WTC11 (cell line): Measurements from ENCODE around the gene GRIA2. TPM values are rescaled to one million over a fixed set of nuclear protein-coding genes. Genes with fewer than 3 reads are reported as not detected.

Experiments used
- ATAC-seq: fragments of 200-7000 bp; cut with Tn5 transposase; 2 replicates; pipeline ENCODE4 v1.10.0; 2021; ENCODE audit warnings: mild to moderate bottlenecking, moderate library complexity
- CTCF ChIA-PET: fragments of 300-600 bp; sonication (Branson Sonifier 250); formaldehyde crosslinking; loops from one replicate; lab custom pipeline; 2021; ENCODE audit warnings: antibody characterized with exemption; lab: Charles Lee
- POLR2A ChIA-PET: fragments of 350-600 bp; sonication (Branson Sonifier 250); formaldehyde crosslinking; loops from one replicate; lab custom pipeline; 2021; ENCODE audit warnings: antibody characterized with exemption; lab: Charles Lee
- DNase-seq: peaks from one replicate; pipeline ENCODE4 v3.0.0; 2021; ENCODE audit warnings: low spot score
- H3K27ac Mint-ChIP-seq: 2 replicates; pipeline ENCODE4 v1.8.0; 2021; ENCODE audit warnings: mixed read lengths
- H3K27me3 Mint-ChIP-seq: 2 replicates; pipeline ENCODE4 v1.8.0; 2021; ENCODE audit warnings: low read depth, mild to moderate bottlenecking, moderate library complexity, mixed read lengths
- H3K36me3 Mint-ChIP-seq: 2 replicates; pipeline ENCODE4 v1.8.0; 2021; ENCODE audit warnings: mixed read lengths
- H3K4me1 Mint-ChIP-seq: 2 replicates; pipeline ENCODE4 v1.8.0; 2022; ENCODE audit warnings: mixed read lengths
- H3K4me3 Mint-ChIP-seq: 2 replicates; pipeline ENCODE4 v1.8.0; 2021; ENCODE audit warnings: mild to moderate bottlenecking, moderate library complexity, mixed read lengths
- H3K9me3 Mint-ChIP-seq: 2 replicates; pipeline ENCODE4 v1.8.0; 2021; ENCODE audit warnings: mixed read lengths
- ATF1 ChIP-seq: sonication (generic); formaldehyde crosslinking; IDR thresholded peaks from 2 replicates; pipeline ENCODE4 v1.8.1; 2023; ENCODE audit warnings: mild to moderate bottlenecking, moderate library complexity, missing genetic modification reagents
- CBFB ChIP-seq: sonication (generic); formaldehyde crosslinking; IDR thresholded peaks from 2 replicates; pipeline ENCODE4 v1.8.1; 2022; ENCODE audit warnings: mild to moderate bottlenecking, low read depth, missing genetic modification reagents
- CREM ChIP-seq: sonication (generic); formaldehyde crosslinking; IDR thresholded peaks from 2 replicates; pipeline ENCODE4 v1.8.1; 2022; ENCODE audit warnings: mild to moderate bottlenecking, missing genetic modification reagents, moderate library complexity
- ESRRA ChIP-seq: sonication (generic); formaldehyde crosslinking; IDR thresholded peaks from 2 replicates; pipeline ENCODE4 v1.8.1; 2022; ENCODE audit warnings: mild to moderate bottlenecking, missing genetic modification reagents, borderline replicate concordance
- ETV6 ChIP-seq: sonication (generic); formaldehyde crosslinking; IDR thresholded peaks from 2 replicates; pipeline ENCODE4 v1.8.1; 2022; ENCODE audit warnings: mild to moderate bottlenecking, missing genetic modification reagents
- FOXJ3 ChIP-seq: sonication (generic); formaldehyde crosslinking; IDR thresholded peaks from 2 replicates; pipeline ENCODE4 v1.9.0; 2021; ENCODE audit warnings: missing genetic modification reagents, mild to moderate bottlenecking, borderline replicate concordance
- JAZF1 ChIP-seq: fragments of 250-450 bp; sonication (Bioruptor Pico); IDR thresholded peaks from 2 replicates; pipeline ENCODE4 v1.9.0; 2021; ENCODE audit warnings: moderate library complexity, mild to moderate bottlenecking, inconsistent platforms
- KAT7 ChIP-seq: sonication (generic); formaldehyde crosslinking; IDR thresholded peaks from 2 replicates; pipeline ENCODE4 v1.8.1; 2023; ENCODE audit warnings: missing genetic modification reagents, mild to moderate bottlenecking, borderline replicate concordance
- NFATC4 ChIP-seq: fragments of 250-450 bp; sonication (Bioruptor Pico); IDR thresholded peaks from 2 replicates; pipeline ENCODE4 v1.9.0; 2021; ENCODE audit warnings: mild to moderate bottlenecking
- NR1H2 ChIP-seq: sonication (generic); formaldehyde crosslinking; IDR thresholded peaks from 2 replicates; pipeline ENCODE4 v1.9.0; 2021; ENCODE audit warnings: mild to moderate bottlenecking, moderate library complexity, missing genetic modification reagents
- RORB ChIP-seq: fragments of 250-450 bp; sonication (Bioruptor Pico); IDR thresholded peaks from 2 replicates; pipeline ENCODE4 v1.9.0; 2021; ENCODE audit warnings: mild to moderate bottlenecking
- SMAD4 ChIP-seq: sonication (generic); formaldehyde crosslinking; IDR thresholded peaks from 2 replicates; pipeline ENCODE4 v1.8.0; 2022; ENCODE audit warnings: mild to moderate bottlenecking, missing genetic modification reagents
- SOX15 ChIP-seq: fragments of 250-450 bp; sonication (Bioruptor Pico); IDR thresholded peaks from 2 replicates; pipeline ENCODE4 v1.9.0; 2021; ENCODE audit warnings: mild to moderate bottlenecking
- total RNA-seq: library from RNA; stranded (reverse); gene quantifications from 3 replicates; pipeline ENCODE4 v1.2.3, GENCODE V29; 2021
- TF ChIP-seq, protein P1 (sequence below): fragments of 250-450 bp; sonication (Bioruptor Pico); IDR thresholded peaks from 2 replicates; pipeline ENCODE4 v1.9.0; 2021; ENCODE audit warnings: mild to moderate bottlenecking
- TF ChIP-seq, protein P2 (sequence below): sonication (generic); formaldehyde crosslinking; IDR thresholded peaks from 2 replicates; pipeline ENCODE4 v1.8.0; 2023; ENCODE audit warnings: mild to moderate bottlenecking, missing genetic modification reagents
- TF ChIP-seq, protein P3 (sequence below): sonication (generic); formaldehyde crosslinking; IDR thresholded peaks from 2 replicates; pipeline ENCODE4 v1.8.0; 2022; ENCODE audit warnings: mild to moderate bottlenecking, missing genetic modification reagents
- TF ChIP-seq, protein P4 (sequence below): fragments of 200-600 bp; IDR thresholded peaks from 2 replicates; pipeline ENCODE4 v1.8.0; 2022; ENCODE audit warnings: antibody characterized with exemption
- TF ChIP-seq, protein P5 (sequence below): sonication (generic); formaldehyde crosslinking; IDR thresholded peaks from 2 replicates; pipeline ENCODE4 v1.8.1; 2022; ENCODE audit warnings: low read depth, mild to moderate bottlenecking, moderate library complexity, missing genetic modification reagents, borderline replicate concordance
- TF ChIP-seq, protein P6 (sequence below): sonication (generic); formaldehyde crosslinking; conservative IDR thresholded peaks from 2 replicates; pipeline ENCODE4 v1.8.1; 2022; ENCODE audit warnings: mild to moderate bottlenecking, missing genetic modification reagents
- TF ChIP-seq, protein P7 (sequence below): sonication (generic); formaldehyde crosslinking; IDR thresholded peaks from 2 replicates; pipeline ENCODE4 v1.8.1; 2023; ENCODE audit warnings: mild to moderate bottlenecking, missing genetic modification reagents, borderline replicate concordance

GRIA2 gene
- total RNA-seq, 1 experiment from 2014 or later, result not detected

DNA sequence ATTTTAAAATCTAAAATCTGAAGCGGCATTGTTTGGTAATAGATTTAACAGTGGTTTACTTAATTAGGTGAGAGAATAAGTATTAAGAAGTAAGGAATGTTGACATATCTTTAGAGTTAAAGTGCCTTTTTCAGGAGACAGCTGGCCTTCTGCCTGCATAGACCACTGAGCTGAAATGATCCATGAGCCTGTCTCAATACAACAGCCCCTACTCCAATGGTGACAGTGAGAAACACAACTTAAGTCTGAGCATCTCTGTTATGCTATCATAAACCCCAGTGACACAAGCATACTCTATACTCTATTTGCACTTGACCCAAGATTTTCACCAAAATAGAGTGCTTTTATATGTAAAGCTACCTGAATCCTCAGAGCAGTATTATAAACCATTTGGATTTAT, 137.9 kb downstream of the GRIA2 start:
- Mint-ChIP-seq H3K27me3 (no peaks in the 10 kb centered on the region), H3K4me3 (no peak overlapping the region), H3K4me1 (peaks cover 22% of the 10 kb centered on the region), H3K9me3 (no peaks in the 10 kb centered on the region)
- POLR2A ChIA-PET, result no interaction called here
- TF ChIP-seq CBFB (no peak), FOXJ3 (CRISPR knock-in tag) (no peak), CREM (no peak), JAZF1 (CRISPR knock-in tag) (no peak), RORB (no peak), KAT7 (no peak), ESRRA (CRISPR knock-in tag) (no peak), NFATC4 (CRISPR knock-in tag) (no peak), ATF1 (CRISPR knock-in tag) (no peak), SOX15 (CRISPR knock-in tag) (no peak), SMAD4 (CRISPR knock-in tag) (no peak)
- TF ChIP-seq, protein P1, sequence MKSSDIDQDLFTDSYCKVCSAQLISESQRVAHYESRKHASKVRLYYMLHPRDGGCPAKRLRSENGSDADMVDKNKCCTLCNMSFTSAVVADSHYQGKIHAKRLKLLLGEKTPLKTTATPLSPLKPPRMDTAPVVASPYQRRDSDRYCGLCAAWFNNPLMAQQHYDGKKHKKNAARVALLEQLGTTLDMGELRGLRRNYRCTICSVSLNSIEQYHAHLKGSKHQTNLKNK, result no peak
- TF ChIP-seq, protein P2, sequence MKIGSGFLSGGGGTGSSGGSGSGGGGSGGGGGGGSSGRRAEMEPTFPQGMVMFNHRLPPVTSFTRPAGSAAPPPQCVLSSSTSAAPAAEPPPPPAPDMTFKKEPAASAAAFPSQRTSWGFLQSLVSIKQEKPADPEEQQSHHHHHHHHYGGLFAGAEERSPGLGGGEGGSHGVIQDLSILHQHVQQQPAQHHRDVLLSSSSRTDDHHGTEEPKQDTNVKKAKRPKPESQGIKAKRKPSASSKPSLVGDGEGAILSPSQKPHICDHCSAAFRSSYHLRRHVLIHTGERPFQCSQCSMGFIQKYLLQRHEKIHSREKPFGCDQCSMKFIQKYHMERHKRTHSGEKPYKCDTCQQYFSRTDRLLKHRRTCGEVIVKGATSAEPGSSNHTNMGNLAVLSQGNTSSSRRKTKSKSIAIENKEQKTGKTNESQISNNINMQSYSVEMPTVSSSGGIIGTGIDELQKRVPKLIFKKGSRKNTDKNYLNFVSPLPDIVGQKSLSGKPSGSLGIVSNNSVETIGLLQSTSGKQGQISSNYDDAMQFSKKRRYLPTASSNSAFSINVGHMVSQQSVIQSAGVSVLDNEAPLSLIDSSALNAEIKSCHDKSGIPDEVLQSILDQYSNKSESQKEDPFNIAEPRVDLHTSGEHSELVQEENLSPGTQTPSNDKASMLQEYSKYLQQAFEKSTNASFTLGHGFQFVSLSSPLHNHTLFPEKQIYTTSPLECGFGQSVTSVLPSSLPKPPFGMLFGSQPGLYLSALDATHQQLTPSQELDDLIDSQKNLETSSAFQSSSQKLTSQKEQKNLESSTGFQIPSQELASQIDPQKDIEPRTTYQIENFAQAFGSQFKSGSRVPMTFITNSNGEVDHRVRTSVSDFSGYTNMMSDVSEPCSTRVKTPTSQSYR (CRISPR knock-in tag), result no peak
- TF ChIP-seq, protein P3, sequence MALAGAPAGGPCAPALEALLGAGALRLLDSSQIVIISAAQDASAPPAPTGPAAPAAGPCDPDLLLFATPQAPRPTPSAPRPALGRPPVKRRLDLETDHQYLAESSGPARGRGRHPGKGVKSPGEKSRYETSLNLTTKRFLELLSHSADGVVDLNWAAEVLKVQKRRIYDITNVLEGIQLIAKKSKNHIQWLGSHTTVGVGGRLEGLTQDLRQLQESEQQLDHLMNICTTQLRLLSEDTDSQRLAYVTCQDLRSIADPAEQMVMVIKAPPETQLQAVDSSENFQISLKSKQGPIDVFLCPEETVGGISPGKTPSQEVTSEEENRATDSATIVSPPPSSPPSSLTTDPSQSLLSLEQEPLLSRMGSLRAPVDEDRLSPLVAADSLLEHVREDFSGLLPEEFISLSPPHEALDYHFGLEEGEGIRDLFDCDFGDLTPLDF (CRISPR knock-in tag), result no peak
- TF ChIP-seq, protein P4, sequence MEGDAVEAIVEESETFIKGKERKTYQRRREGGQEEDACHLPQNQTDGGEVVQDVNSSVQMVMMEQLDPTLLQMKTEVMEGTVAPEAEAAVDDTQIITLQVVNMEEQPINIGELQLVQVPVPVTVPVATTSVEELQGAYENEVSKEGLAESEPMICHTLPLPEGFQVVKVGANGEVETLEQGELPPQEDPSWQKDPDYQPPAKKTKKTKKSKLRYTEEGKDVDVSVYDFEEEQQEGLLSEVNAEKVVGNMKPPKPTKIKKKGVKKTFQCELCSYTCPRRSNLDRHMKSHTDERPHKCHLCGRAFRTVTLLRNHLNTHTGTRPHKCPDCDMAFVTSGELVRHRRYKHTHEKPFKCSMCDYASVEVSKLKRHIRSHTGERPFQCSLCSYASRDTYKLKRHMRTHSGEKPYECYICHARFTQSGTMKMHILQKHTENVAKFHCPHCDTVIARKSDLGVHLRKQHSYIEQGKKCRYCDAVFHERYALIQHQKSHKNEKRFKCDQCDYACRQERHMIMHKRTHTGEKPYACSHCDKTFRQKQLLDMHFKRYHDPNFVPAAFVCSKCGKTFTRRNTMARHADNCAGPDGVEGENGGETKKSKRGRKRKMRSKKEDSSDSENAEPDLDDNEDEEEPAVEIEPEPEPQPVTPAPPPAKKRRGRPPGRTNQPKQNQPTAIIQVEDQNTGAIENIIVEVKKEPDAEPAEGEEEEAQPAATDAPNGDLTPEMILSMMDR, result no peak
- TF ChIP-seq, protein P5, sequence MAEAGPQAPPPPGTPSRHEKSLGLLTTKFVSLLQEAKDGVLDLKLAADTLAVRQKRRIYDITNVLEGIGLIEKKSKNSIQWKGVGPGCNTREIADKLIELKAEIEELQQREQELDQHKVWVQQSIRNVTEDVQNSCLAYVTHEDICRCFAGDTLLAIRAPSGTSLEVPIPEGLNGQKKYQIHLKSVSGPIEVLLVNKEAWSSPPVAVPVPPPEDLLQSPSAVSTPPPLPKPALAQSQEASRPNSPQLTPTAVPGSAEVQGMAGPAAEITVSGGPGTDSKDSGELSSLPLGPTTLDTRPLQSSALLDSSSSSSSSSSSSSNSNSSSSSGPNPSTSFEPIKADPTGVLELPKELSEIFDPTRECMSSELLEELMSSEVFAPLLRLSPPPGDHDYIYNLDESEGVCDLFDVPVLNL (CRISPR knock-in tag), result no peak
- TF ChIP-seq, protein P6, sequence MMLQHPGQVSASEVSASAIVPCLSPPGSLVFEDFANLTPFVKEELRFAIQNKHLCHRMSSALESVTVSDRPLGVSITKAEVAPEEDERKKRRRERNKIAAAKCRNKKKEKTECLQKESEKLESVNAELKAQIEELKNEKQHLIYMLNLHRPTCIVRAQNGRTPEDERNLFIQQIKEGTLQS (CRISPR knock-in tag), result no peak
- TF ChIP-seq, all 79 proteins: peak for 0
- H3K27ac Mint-ChIP-seq, result no peak overlapping the region
- peak; percentile 68 for ATAC-seq
- no peak for DNase-seq
- no peaks in the 10 kb centered on the region for H3K36me3 Mint-ChIP-seq
- CTCF ChIA-PET, result no interaction called here

DNA sequence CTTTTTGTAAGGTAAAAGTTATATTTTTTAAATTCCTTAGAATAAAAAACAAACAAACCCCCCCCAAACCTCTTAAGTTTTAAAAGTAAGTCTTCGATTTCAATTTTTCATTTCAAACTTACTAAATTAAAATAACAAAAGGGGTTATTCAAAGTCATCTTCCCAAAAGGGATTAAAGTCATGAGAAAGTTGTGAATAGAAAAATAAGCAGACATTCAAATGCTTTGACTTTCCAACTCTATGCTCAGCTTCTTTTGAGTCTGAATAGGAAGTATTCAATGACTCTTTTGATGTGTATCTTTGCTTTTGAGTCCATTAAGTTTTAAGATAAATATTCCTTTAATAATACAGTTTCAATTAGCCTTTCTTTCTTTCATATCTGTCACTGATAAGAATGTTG, 138.3 kb downstream of the GRIA2 start:
- Mint-ChIP-seq H3K36me3 (no peaks in the 10 kb centered on the region), H3K4me3 (no peak overlapping the region), H3K4me1 (peaks cover 22% of the 10 kb centered on the region), H3K27me3 (no peaks in the 10 kb centered on the region), H3K27ac (no peak overlapping the region), H3K9me3 (no peaks in the 10 kb centered on the region)
- TF ChIP-seq ETV6 (no peak), NR1H2 (CRISPR knock-in tag) (no peak)
- TF ChIP-seq, protein P7, sequence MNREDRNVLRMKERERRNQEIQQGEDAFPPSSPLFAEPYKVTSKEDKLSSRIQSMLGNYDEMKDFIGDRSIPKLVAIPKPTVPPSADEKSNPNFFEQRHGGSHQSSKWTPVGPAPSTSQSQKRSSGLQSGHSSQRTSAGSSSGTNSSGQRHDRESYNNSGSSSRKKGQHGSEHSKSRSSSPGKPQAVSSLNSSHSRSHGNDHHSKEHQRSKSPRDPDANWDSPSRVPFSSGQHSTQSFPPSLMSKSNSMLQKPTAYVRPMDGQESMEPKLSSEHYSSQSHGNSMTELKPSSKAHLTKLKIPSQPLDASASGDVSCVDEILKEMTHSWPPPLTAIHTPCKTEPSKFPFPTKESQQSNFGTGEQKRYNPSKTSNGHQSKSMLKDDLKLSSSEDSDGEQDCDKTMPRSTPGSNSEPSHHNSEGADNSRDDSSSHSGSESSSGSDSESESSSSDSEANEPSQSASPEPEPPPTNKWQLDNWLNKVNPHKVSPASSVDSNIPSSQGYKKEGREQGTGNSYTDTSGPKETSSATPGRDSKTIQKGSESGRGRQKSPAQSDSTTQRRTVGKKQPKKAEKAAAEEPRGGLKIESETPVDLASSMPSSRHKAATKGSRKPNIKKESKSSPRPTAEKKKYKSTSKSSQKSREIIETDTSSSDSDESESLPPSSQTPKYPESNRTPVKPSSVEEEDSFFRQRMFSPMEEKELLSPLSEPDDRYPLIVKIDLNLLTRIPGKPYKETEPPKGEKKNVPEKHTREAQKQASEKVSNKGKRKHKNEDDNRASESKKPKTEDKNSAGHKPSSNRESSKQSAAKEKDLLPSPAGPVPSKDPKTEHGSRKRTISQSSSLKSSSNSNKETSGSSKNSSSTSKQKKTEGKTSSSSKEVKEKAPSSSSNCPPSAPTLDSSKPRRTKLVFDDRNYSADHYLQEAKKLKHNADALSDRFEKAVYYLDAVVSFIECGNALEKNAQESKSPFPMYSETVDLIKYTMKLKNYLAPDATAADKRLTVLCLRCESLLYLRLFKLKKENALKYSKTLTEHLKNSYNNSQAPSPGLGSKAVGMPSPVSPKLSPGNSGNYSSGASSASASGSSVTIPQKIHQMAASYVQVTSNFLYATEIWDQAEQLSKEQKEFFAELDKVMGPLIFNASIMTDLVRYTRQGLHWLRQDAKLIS (CRISPR knock-in tag), result no peak
- POLR2A ChIA-PET, result no interaction called here
- no peak for ATAC-seq
- no peak for DNase-seq
- CTCF ChIA-PET, result no interaction called here
